Calu3 (cell line): ENCODE measurements around the gene TTLL5. TPM values are rescaled to one million over a fixed set of nuclear protein-coding genes. Genes with fewer than 3 reads are reported as not detected.

Experiments used
- BruUV-seq: library from RNA; stranded (reverse); fragments of 400-500 nt; replicated peaks from 2 replicates; lab custom pipeline; 2021; lab: Mats Ljungman, UMichigan
- CTCF ChIA-PET: fragments of 300-600 bp; sonication (Branson Sonifier 250); formaldehyde crosslinking; loops from one replicate; lab custom pipeline; 2022; ENCODE audit warnings: antibody characterized with exemption; lab: Charles Lee
- DNase-seq: peaks from one replicate; pipeline ENCODE4 v3.0.0; 2022
- H3K27ac Mint-ChIP-seq: one replicate; pipeline ENCODE4 v1.8.0; 2022; ENCODE audit warnings: mixed read lengths; ENCODE audit not compliant: unreplicated experiment
- H3K27me3 Mint-ChIP-seq: one replicate; pipeline ENCODE4 v1.8.0; 2022; ENCODE audit warnings: mixed read lengths; ENCODE audit not compliant: unreplicated experiment
- H3K36me3 Mint-ChIP-seq: one replicate; pipeline ENCODE4 v1.8.0; 2022; ENCODE audit warnings: mild to moderate bottlenecking, moderate library complexity, mixed read lengths; ENCODE audit not compliant: insufficient read depth, unreplicated experiment
- H3K4me1 Mint-ChIP-seq: one replicate; pipeline ENCODE4 v1.8.0; 2022; ENCODE audit warnings: mild to moderate bottlenecking, low read depth, mixed read lengths; ENCODE audit not compliant: unreplicated experiment
- H3K4me3 Mint-ChIP-seq: one replicate; pipeline ENCODE4 v1.8.0; 2022; ENCODE audit warnings: mild to moderate bottlenecking, low read depth, moderate library complexity, mixed read lengths; ENCODE audit not compliant: unreplicated experiment
- H3K9me3 Mint-ChIP-seq: one replicate; pipeline ENCODE4 v1.8.0; 2022; ENCODE audit warnings: low read depth, mixed read lengths; ENCODE audit not compliant: unreplicated experiment
- intact Hi-C: fragments of 100-400 bp; cut with micrococcal nuclease; formaldehyde crosslinking; loops from one replicate; pipeline ENCODE4 v1.10.0; 2022; ENCODE audit not compliant: unreplicated experiment
- total RNA-seq: library from RNA; stranded (reverse); gene quantifications from 2 replicates; pipeline ENCODE4 v1.2.3, GENCODE V29; 2022
- TF ChIP-seq, protein P1 (sequence below): fragments of 200-600 bp; IDR thresholded peaks from one replicate; pipeline ENCODE4 v1.8.0; 2022; ENCODE audit warnings: antibody characterized with exemption; ENCODE audit not compliant: unreplicated experiment

TTLL5 gene
- total RNA-seq, 1 experiment from 2014 or later: 47.5 TPM

DNA sequence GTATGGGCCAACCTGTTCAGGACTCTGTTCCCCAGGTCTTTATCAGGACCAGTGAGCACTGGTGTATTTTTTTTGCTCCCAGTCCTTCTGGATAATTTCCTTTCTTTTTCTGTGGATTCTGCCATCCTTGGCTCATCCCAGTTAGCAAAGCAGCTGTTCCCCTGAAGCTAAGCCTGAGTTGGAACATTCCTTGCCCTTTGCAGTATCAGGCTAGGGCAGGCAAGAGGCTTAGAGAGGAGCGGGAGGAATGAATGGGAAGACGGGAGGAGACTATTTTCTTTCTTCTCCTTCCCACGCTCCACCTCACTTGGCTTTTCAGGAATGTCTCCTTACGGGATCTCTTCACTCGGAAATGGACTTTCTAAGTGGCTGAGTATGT lies 29.6 kb upstream of the TTLL5 start:
- no peaks in the 10 kb centered on the region for H3K27me3 Mint-ChIP-seq
- CTCF ChIA-PET: interaction anchor here (0.6 kb wide), 1 partner anchor 102 kb away, joined by 5 read pairs; no protein-coding TSS in a partner anchor
- TF ChIP-seq, protein P1, sequence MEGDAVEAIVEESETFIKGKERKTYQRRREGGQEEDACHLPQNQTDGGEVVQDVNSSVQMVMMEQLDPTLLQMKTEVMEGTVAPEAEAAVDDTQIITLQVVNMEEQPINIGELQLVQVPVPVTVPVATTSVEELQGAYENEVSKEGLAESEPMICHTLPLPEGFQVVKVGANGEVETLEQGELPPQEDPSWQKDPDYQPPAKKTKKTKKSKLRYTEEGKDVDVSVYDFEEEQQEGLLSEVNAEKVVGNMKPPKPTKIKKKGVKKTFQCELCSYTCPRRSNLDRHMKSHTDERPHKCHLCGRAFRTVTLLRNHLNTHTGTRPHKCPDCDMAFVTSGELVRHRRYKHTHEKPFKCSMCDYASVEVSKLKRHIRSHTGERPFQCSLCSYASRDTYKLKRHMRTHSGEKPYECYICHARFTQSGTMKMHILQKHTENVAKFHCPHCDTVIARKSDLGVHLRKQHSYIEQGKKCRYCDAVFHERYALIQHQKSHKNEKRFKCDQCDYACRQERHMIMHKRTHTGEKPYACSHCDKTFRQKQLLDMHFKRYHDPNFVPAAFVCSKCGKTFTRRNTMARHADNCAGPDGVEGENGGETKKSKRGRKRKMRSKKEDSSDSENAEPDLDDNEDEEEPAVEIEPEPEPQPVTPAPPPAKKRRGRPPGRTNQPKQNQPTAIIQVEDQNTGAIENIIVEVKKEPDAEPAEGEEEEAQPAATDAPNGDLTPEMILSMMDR: no peak
- intact Hi-C loops: no loop called here
- H3K27ac Mint-ChIP-seq: no peak overlapping the region
- no peak overlapping the region for H3K4me3 Mint-ChIP-seq
- H3K36me3 Mint-ChIP-seq: no peaks in the 10 kb centered on the region
- no peak for DNase-seq
- no peaks in the 10 kb centered on the region for H3K9me3 Mint-ChIP-seq
- BruUV-seq: no TSS peak
- peaks cover 9% of the 10 kb centered on the region for H3K4me1 Mint-ChIP-seq

DNA sequence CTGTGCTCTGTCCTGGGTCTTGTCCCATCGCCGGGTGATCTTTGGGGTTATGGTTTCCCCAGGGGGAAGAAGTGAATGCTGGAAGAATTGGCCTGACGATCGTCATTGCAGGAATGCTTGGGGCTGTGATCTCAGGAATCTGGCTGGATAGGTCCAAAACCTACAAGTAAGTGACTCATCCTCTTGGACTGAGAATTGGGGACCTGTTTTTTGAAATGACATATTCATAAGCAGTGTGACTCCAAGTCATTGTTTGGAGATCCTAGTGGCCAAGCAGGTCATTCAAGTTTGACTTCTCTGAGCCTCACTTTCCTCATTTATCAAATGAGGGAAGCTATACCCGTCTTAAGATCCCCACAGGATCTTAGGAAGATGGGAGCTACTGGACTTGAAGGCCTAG lies 26.2 kb upstream of the TTLL5 start:
- Mint-ChIP-seq H3K27me3 (no peaks in the 10 kb centered on the region), H3K36me3 (no peaks in the 10 kb centered on the region), H3K27ac (no peak overlapping the region), H3K4me3 (no peak overlapping the region), H3K4me1 (peaks cover 9% of the 10 kb centered on the region), H3K9me3 (no peaks in the 10 kb centered on the region)
- BruUV-seq: no TSS peak
- TF ChIP-seq, protein P1: no peak
- intact Hi-C loops: no loop called here
- DNase-seq: peak; percentile 25
- CTCF ChIA-PET: interaction anchor here (0.6 kb wide), 1 partner anchor 723 kb away, joined by 3 read pairs; no protein-coding TSS in a partner anchor

DNA sequence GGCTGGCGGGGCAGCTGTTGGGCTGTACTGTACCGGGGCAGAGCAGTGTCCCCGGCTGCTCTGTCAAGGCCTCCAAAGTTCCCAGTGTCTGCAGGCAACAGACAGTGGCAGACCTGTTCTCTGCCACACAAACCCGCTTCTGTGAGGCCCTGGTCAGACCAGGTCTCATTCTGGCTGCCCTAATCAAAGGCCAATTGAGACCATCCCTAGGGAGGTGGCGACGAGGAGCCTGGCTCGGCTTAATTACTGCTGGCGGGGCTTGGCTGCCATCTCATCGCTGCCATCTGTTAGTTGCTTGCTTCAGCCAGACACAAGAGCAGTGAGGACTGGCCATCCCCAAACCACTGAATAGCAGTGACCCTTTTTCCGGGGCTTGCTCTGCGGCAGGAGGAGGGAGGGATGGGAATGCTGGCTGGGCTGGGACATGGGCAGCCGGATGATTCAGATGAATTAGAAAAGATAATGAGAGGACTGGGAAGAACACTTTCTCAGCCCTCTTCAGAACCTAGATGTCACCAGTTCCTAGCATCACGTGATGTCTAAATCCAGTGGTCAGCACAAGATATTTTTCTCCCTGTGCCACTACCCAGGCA lies 24.9 kb upstream of the TTLL5 start:
- DNase-seq: no peak
- TF ChIP-seq, protein P1: no peak
- H3K27ac Mint-ChIP-seq: no peak overlapping the region
- no TSS peak for BruUV-seq
- intact Hi-C loops: no loop called here
- no peaks in the 10 kb centered on the region for H3K27me3 Mint-ChIP-seq
- peaks cover 9% of the 10 kb centered on the region for H3K4me1 Mint-ChIP-seq
- no peaks in the 10 kb centered on the region for H3K36me3 Mint-ChIP-seq
- CTCF ChIA-PET: no interaction called here
- no peaks in the 10 kb centered on the region for H3K9me3 Mint-ChIP-seq
- no peak overlapping the region for H3K4me3 Mint-ChIP-seq

DNA sequence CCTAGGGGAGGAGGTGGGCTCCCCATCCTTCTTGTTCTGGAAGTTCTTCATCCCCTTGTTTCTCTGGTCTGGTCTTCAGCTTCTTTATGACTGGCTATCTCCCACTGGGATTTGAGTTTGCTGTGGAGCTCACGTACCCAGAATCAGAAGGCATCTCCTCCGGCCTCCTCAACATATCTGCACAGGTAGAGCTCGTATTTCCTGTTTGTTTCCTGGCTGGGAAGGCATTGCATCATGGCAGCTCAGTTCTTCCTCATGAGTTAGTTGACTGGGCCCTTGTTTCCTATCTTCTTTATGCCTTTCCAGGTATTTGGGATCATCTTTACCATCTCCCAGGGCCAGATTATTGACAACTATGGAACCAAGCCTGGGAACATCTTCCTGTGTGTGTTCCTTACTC lies 20.2 kb upstream of the TTLL5 start:
- intact Hi-C loops: no loop called here
- no peaks in the 10 kb centered on the region for H3K27me3 Mint-ChIP-seq
- BruUV-seq: no TSS peak
- no peaks in the 10 kb centered on the region for H3K4me1 Mint-ChIP-seq
- H3K27ac Mint-ChIP-seq: no peak overlapping the region
- no peak overlapping the region for H3K4me3 Mint-ChIP-seq
- no peak for DNase-seq
- CTCF ChIA-PET: no interaction called here
- TF ChIP-seq, protein P1: no peak
- no peaks in the 10 kb centered on the region for H3K9me3 Mint-ChIP-seq
- H3K36me3 Mint-ChIP-seq: no peaks in the 10 kb centered on the region
